CD4-positive, alpha-beta T cell treated with Interferon alpha-2 for 1 hour (primary cell): ENCODE results near the gene SCD.
"Not testable (repeated sequence)": the region's sequence is repeated elsewhere in the genome, so short reads cannot be mapped to it uniquely, and the experiment has no call there.

Experiments used
- DNase-seq, 2 donors: peaks; one replicate each; pipeline ENCODE4 v3.0.0-alpha.2; 2020 to 2022

SCD gene

DNA sequence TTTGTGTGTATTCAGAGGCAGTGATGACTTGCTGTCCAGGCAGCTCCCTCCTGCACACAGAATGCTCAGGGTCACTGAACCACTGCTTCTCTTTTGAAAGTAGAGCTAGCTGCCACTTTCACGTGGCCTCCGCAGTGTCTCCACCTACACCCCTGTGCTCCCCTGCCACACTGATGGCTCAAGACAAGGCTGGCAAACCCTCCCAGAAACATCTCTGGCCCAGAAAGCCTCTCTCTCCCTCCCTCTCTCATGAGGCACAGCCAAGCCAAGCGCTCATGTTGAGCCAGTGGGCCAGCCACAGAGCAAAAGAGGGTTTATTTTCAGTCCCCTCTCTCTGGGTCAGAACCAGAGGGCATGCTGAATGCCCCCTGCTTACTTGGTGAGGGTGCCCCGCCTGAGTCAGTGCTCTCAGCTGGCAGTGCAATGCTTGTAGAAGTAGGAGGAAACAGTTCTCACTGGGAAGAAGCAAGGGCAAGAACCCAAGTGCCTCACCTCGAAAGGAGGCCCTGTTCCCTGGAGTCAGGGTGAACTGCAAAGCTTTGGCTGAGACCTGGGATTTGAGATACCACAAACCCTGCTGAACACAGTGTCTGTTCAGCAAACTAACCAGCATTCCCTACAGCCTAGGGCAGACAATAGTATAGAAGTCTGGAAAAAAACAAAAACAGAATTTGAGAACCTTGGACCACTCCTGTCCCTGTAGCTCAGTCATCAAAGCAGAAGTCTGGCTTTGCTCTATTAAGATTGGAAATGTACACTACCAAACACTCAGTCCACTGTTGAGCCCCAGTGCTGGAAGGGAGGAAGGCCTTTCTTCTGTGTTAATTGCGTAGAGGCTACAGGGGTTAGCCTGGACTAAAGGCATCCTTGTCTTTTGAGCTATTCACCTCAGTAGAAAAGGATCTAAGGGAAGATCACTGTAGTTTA lies 15.8 kb downstream of the SCD start:
- no peak for DNase-seq

DNA sequence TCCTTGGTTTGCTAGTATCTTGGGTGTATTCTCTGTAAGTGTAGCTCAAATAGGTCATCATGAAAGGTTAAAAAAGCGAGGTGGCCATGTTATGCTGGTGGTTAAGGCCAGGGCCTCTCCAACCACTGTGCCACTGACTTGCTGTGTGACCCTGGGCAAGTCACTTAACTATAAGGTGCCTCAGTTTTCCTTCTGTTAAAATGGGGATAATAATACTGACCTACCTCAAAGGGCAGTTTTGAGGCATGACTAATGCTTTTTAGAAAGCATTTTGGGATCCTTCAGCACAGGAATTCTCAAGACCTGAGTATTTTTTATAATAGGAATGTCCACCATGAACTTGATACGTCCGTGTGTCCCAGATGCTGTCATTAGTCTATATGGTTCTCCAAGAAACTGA lies 17.1 kb downstream of the SCD start:
- DNase-seq: no peak

DNA sequence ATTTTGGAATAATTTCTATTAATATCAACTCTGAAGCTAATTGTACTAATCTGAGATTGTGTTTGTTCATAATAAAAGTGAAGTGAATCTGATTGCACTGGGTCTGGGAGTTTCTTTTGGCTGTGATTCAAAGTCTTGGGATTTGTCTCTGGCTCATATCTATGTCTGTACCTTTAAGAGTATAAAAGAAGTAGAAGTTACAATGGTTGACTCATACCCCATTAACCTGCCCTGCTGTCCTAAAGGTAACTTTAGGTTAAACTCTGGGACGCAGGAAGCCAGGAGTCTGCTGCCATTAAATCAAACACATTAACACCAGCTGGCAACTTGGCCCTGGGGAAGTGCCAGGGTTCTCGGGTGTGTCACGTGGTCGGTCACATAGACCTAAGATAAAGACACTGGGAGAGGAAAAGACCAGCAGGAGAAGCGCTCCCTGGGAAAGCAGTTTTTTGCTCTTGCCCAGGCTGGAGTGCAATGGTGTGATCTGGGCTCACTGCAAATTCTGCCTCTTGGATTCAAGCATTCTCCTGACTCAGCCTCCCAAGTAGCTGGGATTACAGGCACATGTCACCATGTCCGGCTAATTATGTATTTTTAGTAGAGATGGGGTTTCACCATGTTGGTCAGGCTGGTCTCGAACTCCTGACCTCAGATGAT lies 17.8 kb downstream of the SCD start:
- no peak for DNase-seq

DNA sequence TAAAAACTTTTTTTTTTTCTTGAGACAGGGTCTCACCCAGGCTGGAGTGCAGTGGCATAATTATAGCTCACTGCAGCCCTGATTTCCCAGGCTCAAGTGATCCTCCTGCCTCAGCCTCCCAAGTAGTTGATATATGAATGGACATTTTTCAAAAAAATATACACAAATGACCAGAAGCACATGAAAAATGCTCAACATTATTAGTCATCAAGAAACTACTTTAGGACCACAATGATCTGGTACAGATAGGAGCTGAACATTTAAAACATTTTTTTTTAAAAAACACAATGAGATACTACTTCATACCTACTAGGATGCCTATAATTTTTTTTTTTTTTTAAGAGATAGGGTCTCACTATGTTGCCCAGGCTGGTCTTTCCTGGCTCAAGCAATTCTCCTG lies 21.7 kb downstream of the SCD start:
- DNase-seq: no peak

DNA sequence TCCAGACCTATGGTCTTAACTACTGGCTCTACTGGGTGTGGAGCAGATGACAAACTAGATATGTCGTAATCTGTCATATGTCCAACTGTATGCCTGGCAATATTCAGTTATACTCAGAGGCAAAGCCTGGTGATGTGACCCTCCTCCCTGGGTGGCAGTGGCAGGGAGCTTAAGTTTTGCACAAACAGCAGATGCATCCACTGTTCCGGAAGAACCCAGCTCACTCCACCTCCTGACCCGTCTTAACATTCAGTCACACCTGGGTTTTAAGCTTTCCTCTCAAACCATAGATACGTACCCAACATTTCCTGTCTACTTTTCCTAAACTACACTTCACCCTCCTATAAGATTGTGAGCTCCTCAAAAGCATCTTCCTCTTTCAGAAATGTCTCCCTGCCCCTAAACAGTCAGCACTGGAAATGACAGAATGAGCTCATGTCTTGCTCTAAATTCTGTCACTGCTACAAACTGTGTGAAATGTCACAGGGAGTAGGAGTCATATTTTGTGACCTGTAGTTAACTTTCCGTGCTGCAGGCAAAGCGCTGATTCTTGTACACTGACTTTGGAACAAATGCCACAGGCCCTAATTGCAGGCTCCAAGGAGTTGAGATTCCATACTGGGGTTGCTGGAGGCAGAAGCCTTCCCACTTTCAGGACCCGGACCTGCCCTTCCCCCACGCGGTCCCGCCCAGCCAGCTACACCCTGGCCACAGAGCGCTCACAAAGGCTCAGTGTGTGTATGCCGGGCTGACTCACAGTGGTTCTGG lies 23.9 kb downstream of the SCD start:
- peak; percentile 33 to 59 for DNase-seq

DNA sequence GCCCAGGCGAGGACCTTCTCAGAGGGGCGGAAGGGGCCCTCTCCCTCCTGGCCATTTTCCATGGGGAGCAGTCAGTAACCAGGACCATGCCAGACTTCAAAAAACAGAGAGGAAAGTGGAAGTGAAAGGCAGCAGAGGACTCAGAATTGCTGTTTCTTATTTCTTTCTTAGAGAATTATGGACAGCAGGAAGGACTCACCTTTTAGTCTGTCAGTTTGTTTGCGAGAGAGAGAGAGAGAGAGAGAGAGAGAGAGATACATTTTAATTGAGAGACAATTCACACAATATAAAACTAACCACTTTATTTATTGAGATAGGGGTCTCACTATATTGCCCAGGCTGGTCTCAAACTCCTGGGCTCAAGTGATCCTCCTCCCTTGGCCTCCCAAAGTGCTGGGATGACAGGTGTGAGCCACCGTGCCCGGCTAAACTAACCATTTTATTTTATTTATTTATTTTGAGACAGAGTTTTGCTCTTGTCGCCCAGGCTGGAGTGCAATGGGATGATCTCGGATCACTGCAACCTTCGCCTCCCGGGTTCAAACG lies 24.5 kb downstream of the SCD start:
- DNase-seq: no peak

DNA sequence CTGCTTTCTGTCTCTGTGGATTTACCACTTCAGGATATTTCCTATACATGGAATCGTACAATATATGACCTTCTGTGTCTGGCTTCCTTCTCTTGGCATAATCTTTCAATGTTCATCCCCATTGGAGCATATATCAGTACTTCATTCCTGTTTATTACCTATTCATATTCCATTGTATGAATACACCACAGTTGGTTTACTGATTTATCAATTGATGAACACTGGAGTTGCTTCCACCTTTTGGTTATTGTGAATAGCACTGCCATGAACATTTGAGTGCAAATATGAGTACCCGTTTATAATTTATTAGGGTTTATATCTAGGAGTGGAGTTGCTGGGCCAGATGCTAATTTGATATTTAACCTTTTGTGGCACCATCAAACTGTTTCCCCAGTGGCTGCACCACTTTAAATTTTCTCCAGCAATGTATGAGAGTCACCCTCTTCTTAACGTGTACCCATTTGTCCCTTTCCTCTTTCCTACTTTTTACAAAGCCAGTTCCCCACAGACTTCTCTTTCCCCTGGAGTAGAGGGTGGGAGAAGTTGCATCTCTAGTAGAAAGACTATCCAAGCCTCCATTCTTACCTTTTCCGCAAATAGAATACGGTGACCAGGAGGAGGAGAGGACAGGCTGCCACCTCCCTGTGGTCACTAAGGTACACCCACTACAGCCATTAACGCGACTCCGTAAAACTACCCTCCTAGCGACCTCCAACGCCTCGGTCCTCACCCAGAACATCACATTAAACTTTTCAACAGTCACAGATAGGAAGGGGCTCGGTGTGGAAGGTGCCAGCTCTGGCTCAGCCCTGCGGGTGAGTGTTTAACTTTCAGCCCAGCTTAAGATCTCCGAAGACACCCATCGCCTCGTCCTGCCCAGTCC lies 25.6 kb downstream of the SCD start:
- no peak for DNase-seq

DNA sequence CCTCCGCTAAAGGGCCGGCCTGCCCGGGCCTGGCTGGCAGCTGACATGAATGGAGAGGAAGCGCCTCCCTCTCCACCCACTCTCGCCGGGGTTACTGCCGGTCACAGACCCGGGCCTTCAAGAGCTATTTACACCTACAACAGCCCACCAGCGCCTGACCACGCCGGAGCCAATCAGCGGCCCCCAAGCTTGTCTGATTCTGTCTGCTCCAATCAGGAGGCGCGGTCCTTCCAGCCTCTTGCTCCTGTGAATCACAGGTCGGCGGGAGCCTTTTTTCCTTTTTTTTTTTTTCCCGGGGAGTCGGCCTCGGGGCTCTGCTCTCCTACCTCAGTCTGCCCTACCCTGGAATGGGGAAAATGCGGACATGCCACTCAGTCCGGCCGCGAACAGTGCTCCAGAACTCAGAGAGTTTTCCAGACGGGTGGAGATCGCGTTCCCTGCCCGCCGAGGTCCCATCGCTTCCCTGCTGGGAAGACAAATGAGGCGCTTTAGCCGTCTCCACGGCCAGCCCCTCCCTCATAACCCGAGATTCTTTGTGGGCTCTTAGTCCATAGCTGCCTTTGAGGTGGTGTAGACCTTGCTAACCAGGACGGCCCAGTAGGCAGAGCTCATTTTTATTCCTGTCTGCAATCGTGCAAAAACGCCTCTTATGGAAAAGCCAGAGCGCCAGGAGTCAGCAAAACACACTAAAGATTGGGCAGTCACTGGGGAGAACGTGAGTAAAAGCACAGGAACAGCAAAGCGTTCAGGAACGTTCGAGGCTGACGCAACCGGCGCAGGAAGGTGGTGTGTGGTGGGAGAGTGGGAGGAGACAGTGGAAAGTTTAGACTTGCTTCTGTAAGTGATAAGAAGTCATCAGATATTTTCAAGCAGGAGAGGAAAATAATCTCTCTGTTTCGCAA lies 26.5 kb downstream of the SCD start:
- peak; percentile 88 to 90 for DNase-seq

DNA sequence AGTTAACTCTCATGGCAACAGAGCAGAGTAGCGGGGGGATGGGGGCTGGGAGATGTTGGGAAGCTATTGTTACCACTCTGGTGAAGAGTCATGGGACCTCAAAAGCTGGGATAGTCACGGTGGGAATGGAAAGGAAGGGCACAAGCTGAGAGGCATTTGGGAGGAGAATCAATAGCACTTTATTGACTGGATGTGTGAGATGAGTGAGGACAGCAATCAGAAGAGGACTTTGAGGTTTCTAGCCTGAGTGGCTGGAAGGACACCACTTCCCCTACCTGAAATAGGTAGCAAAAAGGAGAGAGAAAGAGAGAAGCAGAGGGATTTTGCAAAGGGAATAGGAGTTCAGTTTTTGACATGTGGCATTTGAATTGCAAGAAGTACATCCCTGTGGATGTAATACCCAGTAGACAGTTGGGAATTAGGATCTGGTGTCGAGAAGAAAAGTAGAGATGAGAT lies 27.2 kb downstream of the SCD start:
- no peak for DNase-seq

DNA sequence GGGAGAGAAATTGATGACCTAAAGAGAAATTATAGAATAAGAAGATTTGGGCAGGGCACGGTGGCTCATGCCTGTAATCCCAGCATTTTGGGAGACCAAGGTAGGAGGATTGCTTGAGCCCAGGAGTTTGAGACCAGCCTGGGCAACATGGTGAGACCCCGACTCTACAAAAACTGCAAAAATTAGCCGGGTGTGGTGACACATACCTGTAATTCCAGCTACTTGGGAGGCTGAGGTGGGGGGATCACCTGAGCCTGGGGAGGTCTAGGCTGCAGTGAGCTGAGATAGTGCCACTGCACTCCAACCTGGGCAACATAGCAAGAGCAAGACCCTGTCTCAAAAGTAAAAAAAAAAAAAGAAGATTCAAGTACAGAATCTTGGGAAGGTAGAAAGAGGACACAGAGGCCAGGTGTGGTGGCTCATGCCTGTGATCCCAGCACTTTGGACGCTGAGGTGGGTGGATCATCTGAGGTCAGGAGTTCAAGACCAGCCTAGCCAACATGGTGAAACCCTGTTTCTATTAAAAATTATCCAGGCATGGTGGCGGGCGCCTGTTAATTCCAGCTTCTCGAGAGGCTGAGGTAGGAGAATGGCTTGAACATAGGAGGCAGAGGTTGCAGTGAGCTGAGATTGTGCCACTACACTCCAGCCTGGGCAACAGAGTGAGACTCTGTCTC lies 27.8 kb downstream of the SCD start:
- not testable (repeated sequence) for DNase-seq

DNA sequence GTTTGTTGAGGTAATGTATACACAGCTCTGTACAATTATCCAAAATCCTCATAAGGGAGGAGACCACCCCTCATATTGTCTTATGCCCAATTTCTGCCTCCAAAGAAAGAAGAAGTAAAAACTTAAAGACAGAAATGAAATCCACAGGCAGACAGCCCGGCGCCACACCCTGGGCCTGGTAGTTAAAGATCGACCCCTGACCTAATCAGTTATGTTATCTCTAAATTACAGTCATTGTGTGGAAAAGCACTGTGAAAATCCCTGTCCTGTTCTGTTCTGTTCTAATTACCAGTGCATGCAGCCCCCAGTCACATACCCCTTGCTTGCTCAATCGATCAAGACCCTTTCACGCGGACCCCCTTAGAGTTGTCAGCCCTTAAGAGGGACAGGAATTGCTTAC lies 29.6 kb downstream of the SCD start:
- not testable (repeated sequence) for DNase-seq

DNA sequence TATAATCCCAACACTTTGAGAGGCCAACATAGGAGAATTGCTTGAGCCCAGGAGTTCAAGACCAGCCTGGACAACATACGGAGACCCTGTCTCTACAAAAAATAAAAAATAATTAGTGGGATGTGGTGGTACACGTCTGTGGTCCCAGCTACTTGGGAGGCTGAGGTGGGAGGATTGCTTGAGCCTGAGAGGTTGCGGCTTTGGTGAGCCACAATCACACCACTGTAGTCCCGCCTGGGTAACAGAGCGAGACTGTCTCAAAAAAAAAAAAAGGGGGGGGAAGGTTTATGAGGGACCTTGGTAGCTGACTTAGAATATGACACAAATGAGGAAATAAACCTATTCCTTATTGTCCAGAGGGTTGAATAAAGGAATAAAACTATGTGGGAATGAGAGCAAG lies 30.8 kb downstream of the SCD start:
- peak in 1 of 2 donors; percentile 14 for DNase-seq

DNA sequence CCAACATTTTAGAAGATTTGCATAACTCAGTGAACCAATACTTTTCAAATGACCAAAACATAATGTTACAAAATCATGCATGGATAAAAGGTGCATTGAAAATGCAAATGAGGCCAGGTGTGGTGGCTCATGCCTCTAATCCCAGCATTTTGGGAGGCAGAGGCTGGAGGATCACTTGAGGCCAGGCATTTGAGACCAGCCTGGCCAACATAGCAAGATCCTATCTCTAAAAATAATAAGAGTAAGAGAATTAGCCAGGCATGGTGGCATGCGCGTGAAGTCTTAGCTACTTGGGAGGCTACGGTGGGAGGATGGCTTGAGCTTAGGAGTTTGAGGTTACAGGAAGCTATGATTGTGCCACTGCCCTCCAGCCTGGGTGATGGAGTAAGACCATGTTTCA lies 33.4 kb downstream of the SCD start:
- DNase-seq: no peak

DNA sequence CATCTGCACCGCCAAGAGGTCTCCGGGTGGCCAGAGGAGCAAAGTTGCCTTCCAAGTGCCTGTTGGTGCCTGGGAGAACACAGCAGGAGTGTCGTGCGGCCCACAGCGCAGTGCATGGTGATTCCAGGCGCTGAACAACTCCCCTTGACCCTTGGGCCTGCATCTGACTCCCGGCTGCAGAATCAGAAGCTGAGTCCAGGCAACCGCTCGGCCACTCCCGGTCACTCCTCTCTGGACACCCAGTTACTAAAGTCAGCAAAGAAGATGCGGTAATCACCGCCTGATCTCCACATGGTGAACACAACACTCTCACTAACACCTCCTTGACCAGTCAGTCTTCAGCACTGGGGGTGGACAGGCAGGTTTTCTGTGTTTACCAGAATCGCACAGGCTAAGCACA lies 35.5 kb downstream of the SCD start:
- DNase-seq: no peak

DNA sequence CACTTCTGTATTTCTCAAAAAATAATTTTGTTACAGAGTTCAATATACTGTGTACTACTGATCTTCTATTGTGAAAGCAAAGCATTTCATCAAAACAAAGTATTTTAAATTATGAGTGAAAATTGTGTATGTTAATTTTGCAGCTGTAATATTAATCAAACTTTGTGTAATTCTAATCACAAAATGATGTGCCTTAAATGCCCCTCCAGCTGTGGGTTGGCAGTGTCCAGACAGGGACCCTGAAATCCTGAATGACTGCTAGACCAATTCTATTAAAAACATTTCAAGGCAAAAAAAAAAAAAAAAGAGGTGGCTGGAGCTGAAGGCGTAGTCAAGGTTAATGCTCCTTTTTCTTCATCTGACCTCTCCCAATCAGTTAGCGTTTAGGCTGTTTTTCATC lies 36.2 kb downstream of the SCD start:
- DNase-seq: no peak

DNA sequence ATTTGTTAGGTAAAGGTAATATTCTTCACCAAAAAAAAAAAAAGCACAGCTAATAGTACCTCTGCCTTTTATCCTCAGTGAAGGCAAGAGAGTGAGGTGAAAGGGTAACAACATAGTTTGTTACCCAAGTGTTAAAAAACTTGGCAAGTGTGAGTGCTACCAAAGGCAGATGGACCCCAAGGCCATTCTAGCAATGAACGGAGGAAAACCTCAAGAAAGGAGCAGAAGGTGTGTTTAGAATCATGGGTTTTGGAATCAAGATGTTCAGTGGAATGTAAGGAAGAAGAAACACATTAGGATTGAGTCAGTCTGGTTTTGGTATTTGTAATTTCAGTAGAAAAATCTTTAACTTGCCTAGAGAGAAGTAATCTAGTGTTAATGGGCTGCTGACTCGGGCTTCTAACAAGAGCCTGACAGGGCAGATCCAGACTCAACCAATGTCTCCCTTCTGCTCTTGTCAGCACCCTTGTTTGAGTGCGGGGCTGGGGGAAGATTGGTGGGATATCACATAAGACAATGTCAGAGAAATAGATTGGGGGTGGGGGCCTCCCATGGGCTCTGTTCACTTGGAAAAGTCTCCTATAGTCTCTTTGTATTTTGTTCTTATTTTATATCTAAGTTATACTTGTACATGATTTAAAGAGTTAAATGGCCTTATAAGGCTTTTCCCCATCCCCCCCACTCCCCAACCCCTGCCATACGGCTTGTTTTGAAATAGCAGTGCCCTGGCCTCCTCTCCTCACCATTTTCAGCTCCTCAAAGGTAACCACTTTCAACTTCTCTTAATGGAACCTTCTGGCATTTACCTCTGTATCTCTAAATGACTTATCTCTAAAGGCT lies 44.4 kb downstream of the SCD start:
- DNase-seq: no peak

DNA sequence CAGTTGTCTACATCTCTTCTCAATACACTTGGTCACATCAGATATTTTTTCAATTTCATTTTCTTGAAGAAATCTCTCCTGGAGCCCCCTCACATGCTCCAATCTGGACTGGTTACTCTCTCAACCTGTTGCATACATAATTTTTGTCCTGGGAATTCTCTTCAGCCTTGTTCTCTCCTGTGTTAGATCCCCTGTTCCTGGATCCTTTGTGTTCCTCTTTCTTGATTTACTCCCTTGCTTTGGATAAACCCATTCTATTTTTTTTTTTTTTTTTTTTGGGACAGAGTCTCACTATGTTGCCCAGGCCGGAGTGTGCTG lies 45.6 kb downstream of the SCD start:
- DNase-seq: no peak

DNA sequence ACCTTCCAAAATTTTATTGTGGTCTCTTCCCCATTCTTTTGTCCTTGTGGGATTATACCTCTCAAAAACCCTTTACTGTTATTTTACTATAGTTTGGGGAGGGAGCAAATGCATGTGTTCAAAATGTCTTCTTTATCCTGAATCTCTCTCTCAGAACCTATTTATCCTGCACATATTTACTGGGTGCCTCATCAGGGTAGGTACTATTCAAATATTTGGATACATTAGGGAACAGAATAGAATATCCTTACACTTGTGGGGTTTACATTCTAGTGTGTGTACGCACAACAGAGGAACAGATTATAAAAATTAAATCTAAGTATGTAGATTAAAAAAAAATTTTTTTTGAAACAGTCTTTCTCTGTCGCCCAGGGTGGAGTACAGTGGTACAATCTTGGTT lies 48.6 kb downstream of the SCD start:
- no peak for DNase-seq

DNA sequence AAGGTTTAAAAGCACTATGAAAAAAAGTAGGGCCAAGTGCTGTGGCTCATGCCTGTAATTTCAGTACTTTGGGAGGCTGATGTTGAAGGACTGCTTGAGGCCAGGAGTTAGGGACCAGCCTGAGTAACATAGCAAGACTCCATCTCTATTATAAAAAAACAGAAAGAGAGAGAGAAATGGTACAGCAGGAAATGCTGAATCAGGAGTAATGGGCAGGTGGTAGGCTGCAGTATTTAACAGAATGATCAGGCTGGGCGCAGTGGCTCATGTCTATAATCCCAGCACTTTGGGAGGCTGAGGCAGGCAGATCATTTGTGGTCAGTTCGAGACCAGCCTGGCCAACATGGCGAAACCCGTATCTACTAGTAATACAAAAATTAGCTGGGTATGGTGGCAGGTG lies 49.6 kb downstream of the SCD start:
- no peak for DNase-seq
